BLaER1 treated with 17β-estradiol and CSF1 and Interleukin-3, amounts not matched to agents 10 nM and 100 nM (cell line): Measurements from ENCODE around the gene GSTO2.

Experiments
- H3K27ac ChIP-seq, 11 experiments: shearing (Covaris generic); formaldehyde crosslinking; 2 replicates each; pipeline ENCODE4 v1.8.1; 2022
- H3K27me3 ChIP-seq, 11 experiments: shearing (Covaris generic); formaldehyde crosslinking; 2 replicates each; pipeline ENCODE4 v1.8.1; 2022
- H3K36me3 ChIP-seq, 11 experiments: shearing (Covaris generic); formaldehyde crosslinking; 2 replicates each; pipeline ENCODE4 v1.8.1; 2022
- H3K4me1 ChIP-seq, 10 experiments: shearing (Covaris generic); formaldehyde crosslinking; 2 replicates each; pipeline ENCODE4 v1.8.1; 2022
- H3K4me2 ChIP-seq, 11 experiments: shearing (Covaris generic); formaldehyde crosslinking; 2 replicates each; pipeline ENCODE4 v1.8.1; 2022
- H3K4me3 ChIP-seq, 10 experiments: shearing (Covaris generic); formaldehyde crosslinking; 2 replicates each; pipeline ENCODE4 v1.8.1; 2022
- H3K9ac ChIP-seq, 11 experiments: shearing (Covaris generic); formaldehyde crosslinking; 2 replicates each; pipeline ENCODE4 v1.8.1; 2022
- H3K9me3 ChIP-seq, 11 experiments: shearing (Covaris generic); formaldehyde crosslinking; replicated peaks in 1 of 11; 2 replicates each; pipeline ENCODE4 v1.8.1; 2022
- H4K20me1 ChIP-seq, 11 experiments: shearing (Covaris generic); formaldehyde crosslinking; 2 replicates each; pipeline ENCODE4 v1.8.1; 2022
- Cebpa-rat ChIP-seq, 11 experiments: shearing (Covaris generic); IDR thresholded peaks; 2 replicates each; pipeline ENCODE4 v1.8.1; 2022

The GSTO2 gene

DNA sequence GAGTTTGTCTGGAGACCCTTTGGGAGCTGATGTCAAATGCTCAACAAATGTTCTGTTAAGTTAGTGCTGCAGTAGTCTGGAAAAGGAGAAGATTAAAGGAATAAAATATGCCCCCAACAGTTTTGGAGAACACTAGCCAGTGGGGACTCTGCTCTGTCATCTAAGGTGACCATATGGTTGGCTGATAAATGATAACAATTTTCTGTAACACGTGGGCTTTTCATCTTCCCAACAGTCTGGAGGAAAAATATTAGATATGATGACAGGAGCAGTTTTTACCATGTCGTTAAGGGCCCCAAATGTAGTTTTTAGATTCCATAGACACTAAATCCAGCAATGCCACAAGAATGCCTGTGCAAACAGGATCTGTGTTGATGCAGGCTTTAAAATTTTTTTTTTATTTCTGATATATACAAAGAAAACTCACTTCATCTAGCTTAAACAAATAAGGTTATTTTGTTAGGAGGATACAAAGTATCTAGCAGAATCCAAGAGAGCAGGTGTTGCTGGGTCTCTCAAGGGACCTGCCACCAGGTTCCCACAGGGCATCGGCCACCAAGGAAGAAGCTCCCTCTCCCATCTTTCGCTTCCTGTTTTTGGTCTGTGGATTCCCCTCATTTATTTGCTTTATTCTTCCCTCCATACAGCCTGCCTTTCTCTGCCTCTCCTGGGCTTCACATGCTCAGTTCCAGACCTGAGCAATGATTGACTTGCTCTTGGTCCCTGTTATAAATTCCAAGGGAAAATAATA is 78.5 kb downstream of the GSTO2 start:
- TF ChIP-seq Cebpa-rat (IDR thresholded peaks at IDR 0.05): no peak
- Histone ChIP-seq H3K4me2 (peak overlapping the region; percentile 30 to 97 (median 62)), H3K27me3 (no peaks in the 10 kb centered on the region), H3K4me1 (peaks cover 27 to 70% (median 63%) of the 10 kb centered on the region in 10 experiments), H3K36me3 (no peaks in the 10 kb centered on the region), H4K20me1 (no peaks in the 10 kb centered on the region), H3K27ac (peak overlapping the region in 4 of 11 experiments; percentile 25 to 97 (median 92); a peak in 5 of 22 replicates), H3K4me3 (no peak overlapping the region), H3K9me3 (no peaks in the 10 kb centered on the region), H3K9ac (no peak overlapping the region)

DNA sequence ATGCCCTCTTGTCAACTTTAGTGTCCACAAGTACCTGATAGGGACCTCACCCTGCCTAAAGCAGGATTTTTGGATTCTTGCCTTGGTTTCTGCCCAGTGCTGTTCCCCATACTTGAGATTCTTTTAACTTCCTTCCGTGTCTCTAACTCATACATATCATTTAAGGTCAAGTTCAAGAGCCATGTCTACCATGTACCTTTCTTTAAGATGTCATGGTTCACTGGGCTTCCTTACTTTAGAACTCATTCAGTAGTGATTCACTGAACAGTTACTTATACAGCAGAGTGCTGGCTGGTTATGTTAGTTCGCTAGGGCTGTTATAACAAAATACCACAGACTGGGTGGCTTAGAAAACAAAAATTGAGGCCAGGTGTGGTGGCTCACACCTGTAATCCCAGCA is 79.6 kb downstream of the GSTO2 start:
- TF ChIP-seq Cebpa-rat (IDR thresholded peaks at IDR 0.05): no peak
- Histone ChIP-seq H3K9me3 (no peaks in the 10 kb centered on the region), H3K9ac (peak overlapping the region in 4 of 11 experiments; percentile 66 to 84 (median 75); a peak in 4 of 22 replicates), H3K4me1 (peaks cover 35 to 77% (median 72%) of the 10 kb centered on the region in 10 experiments), H3K4me3 (no peak overlapping the region), H3K36me3 (no peaks in the 10 kb centered on the region), H3K4me2 (peak overlapping the region in 6 of 11 experiments; percentile 86 to 97 (median 93); a peak in 11 of 22 replicates), H4K20me1 (no peaks in the 10 kb centered on the region), H3K27ac (peak overlapping the region in 6 of 11 experiments; percentile 78 to 97 (median 89); a peak in 12 of 22 replicates), H3K27me3 (no peaks in the 10 kb centered on the region)

DNA sequence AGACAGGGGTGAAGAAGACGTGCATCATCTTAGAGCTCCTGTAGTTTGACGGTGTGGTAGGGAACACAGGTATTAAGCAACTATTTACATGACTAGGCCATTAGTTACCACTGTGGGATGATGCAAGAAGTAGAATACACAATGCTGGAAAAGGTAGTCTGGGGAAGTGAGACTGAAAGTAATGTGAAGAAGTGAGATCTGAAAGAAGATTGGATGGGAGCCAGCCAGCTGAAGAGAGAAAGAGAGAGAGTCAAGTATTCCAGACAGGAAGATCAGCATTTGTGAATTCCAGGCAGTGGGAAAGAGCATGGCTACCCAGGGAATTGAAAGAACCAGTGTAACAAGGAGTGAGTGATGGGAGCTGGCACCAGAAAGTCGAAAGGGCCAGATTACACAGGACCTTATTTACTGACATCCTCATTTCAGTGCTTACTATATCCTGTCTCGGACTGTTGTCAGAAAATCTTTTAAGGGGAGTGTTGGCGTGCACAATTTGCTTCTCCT is 80.7 kb downstream of the GSTO2 start:
- peak in 9 of 11 experiments; percentile 30 to 95 (median 64); a peak in 10 of 22 replicates for TF ChIP-seq Cebpa-rat (IDR thresholded peaks at IDR 0.05)

DNA sequence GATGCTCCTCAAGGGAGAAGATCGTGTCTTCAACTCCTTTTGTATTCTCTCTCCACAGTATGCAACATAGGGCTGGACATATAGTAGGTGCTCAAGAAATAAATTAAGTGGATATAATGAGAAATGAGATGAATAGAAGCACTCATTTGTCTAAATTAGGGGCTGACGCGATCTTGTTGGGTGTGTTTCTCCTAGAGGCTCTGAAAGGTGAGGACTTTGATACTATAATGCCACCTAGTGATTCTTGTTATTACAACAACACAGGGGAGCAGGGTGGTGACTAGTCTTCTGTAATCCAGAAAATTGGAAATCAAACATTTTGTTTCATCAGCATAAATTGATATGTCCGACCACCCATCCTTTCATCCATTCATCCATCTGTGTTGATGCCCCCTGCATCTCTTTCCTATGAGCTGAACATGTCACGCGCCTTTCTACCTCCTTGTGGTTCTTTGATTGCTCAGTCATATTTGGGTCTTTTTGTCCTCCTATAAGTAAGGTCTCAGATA is 81.2 kb downstream of the GSTO2 start:
- Histone ChIP-seq H3K36me3 (no peaks in the 10 kb centered on the region), H3K27me3 (no peaks in the 10 kb centered on the region), H3K4me1 (peaks cover 43 to 86% (median 80%) of the 10 kb centered on the region in 10 experiments), H3K9me3 (no peaks in the 10 kb centered on the region), H3K4me3 (0 out of 20 replicates have a peak overlapping the region, but pooled peaks of 2 of the 10 experiments have one; percentile 14 to 25), H3K27ac (peak overlapping the region in 10 of 11 experiments; percentile 62 to 97 (median 86); a peak in 17 of 22 replicates), H4K20me1 (no peaks in the 10 kb centered on the region), H3K4me2 (peak overlapping the region in 10 of 11 experiments; percentile 1 to 97 (median 90); a peak in 18 of 22 replicates), H3K9ac (peak overlapping the region in 8 of 11 experiments; percentile 1 to 84 (median 75); a peak in 13 of 22 replicates)
- no peak for TF ChIP-seq Cebpa-rat (IDR thresholded peaks at IDR 0.05)

More for the DNA sequence above, 80.7 kb downstream of the GSTO2 start:
- no peaks in the 10 kb centered on the region for H3K36me3 ChIP-seq
- H3K27ac ChIP-seq: peak overlapping the region in 9 of 11 experiments; percentile 2 to 97 (median 87); a peak in 15 of 22 replicates
- peaks cover 43 to 86% (median 80%) of the 10 kb centered on the region in 10 experiments for H3K4me1 ChIP-seq
- no peaks in the 10 kb centered on the region for H4K20me1 ChIP-seq
- no peaks in the 10 kb centered on the region for H3K27me3 ChIP-seq
- H3K4me2 ChIP-seq: peak overlapping the region in 10 of 11 experiments; percentile 1 to 97 (median 88); a peak in 18 of 22 replicates
- H3K9me3 ChIP-seq: no peaks in the 10 kb centered on the region
- H3K9ac ChIP-seq: peak overlapping the region in 8 of 11 experiments; percentile 1 to 84 (median 70); a peak in 13 of 22 replicates
- no peak overlapping the region for H3K4me3 ChIP-seq

DNA sequence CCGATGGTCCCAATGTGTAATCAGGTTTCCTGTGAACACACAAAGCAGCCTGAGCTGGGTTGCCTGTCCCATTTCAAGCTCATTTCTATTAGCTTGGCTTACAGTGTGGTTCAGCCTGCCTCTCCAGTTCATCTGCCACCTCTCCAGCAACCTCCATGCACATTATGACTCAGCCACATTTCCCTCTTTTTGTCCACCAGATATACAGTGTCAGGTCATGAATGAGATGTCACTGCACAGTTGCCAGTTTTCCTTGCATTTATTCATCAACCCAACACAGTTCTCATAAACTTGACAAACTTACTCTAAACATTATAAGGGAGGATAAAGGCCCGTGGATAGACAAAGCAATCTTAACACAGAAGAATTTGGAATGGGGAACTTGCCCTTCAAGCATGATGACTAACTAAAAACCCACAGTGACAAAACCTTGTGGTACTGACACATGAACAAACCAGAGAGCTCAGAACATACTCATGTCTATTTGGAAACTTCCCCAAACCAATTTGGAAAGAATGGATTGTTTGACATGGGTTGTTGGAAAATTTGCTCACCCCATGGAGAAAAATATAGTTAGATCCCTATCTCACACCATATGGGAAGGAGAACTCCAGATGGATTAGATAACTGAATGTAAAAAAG is 82.2 kb downstream of the GSTO2 start:
- Histone ChIP-seq H3K4me1 (peaks cover 38 to 81% (median 76%) of the 10 kb centered on the region in 10 experiments), H3K27me3 (no peaks in the 10 kb centered on the region), H3K36me3 (no peaks in the 10 kb centered on the region), H3K9me3 (no peaks in the 10 kb centered on the region), H3K4me3 (peak overlapping the region in 4 of 10 experiments; percentile 58 to 69 (median 66); a peak in 5 of 20 replicates), H3K4me2 (peak overlapping the region in 9 of 11 experiments; percentile 81 to 97 (median 90); a peak in 15 of 22 replicates), H4K20me1 (no peaks in the 10 kb centered on the region), H3K9ac (peak overlapping the region in 10 of 11 experiments; percentile 18 to 84 (median 70); a peak in 19 of 22 replicates), H3K27ac (peak overlapping the region; percentile 23 to 97 (median 84); a peak in 21 of 22 replicates)
- TF ChIP-seq Cebpa-rat (IDR thresholded peaks at IDR 0.05): peak in 2 of 11 experiments; percentile 18 to 58; a peak in 2 of 22 replicates

DNA sequence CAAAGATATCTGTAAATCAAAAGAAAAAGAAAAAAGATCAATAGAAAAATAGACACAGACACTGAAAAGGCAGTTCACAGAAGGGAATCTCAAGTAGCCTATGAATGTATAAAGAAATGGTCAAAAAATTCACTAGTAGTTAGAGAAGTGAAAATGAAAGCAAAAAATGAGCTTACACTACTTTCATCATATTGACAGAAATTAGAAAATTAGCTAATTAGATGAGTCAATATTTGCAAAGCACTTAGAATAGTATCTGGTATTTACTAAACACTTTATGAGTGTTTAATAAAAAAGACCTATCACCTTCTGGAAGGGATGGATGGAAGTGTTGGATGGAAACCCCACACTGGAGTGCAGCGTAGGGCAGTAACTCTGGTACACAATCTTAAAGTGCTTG is 82.9 kb downstream of the GSTO2 start:
- Histone ChIP-seq H3K9ac (peak overlapping the region in 10 of 11 experiments; percentile 28 to 84 (median 70); a peak in 13 of 22 replicates), H3K4me1 (peaks cover 37 to 76% (median 71%) of the 10 kb centered on the region in 10 experiments), H3K9me3 (no peaks in the 10 kb centered on the region), H3K27me3 (no peaks in the 10 kb centered on the region), H4K20me1 (no peaks in the 10 kb centered on the region), H3K4me3 (peak overlapping the region in 5 of 10 experiments; percentile 52 to 69 (median 65); a peak in 10 of 20 replicates), H3K27ac (peak overlapping the region; percentile 23 to 97 (median 84); a peak in 21 of 22 replicates), H3K36me3 (no peaks in the 10 kb centered on the region), H3K4me2 (peak overlapping the region; percentile 81 to 97 (median 90))
- no peak for TF ChIP-seq Cebpa-rat (IDR thresholded peaks at IDR 0.05)

DNA sequence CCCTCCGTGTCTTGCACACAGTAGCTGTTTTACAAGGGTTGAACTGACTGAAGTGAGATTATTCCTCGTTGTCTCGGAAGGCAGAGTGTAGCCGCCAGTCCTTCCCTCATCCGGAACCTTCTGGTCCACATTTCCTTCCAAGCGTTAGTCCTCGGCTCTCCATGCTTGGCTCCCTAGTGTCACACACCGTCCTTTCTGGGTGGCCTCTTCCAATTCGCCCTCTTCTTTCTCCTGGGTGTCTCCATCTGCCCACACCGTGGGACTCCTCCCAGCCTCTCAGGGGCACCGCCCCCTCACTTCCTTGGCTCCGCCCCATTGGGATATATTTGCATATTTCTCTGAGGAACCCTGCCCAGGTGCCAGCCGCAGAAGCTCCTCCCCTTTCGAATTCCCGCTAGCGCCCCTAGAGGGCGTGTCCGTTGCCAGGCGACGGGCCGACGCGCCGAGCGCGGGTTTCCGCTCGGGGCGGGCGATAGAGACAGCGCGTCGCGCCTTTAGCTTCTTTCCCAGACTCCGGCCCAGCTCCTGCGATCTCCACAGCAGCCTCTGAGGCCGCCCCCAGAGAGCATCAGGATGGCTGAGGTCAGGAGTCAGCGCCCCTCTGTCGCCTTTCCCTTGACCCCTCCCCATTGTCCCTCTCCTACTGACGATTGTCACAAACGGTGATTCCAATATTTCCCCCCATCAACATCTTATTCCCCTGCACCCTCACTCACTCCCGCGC is 84.5 kb downstream of the GSTO2 start, which contains the start of gene CFAP58:
TSS of gene CFAP58 (plus strand) at position 509 of the 724 bp plus-strand sequence. CDS start at position 574, 65 bp downstream.
- H3K9ac ChIP-seq: peak within 1 kb of the TSS; percentile 47 to 84 (median 62)
- H4K20me1 ChIP-seq: no peaks in the 10 kb centered on the region
- TF ChIP-seq Cebpa-rat (IDR thresholded peaks at IDR 0.05): no peak
- no peaks in the 10 kb centered on the region for H3K36me3 ChIP-seq
- peak within 1 kb of the TSS; percentile 49 to 69 (median 56) for H3K4me3 ChIP-seq
- H3K27me3 ChIP-seq: no peaks in the 10 kb centered on the region
- peaks cover 25 to 60% (median 56%) of the 10 kb centered on the region in 10 experiments for H3K4me1 ChIP-seq
- H3K9me3 ChIP-seq: no peaks in the 10 kb centered on the region
- peak within 1 kb of the TSS in 10 of 11 experiments; percentile 47 to 97 (median 82); a peak in 19 of 22 replicates for H3K27ac ChIP-seq
- peak within 1 kb of the TSS; percentile 81 to 97 (median 90) for H3K4me2 ChIP-seq
